B cell (primary cell): ENCODE data around the gene ATP10A.

ENCODE experiments used
- CTCF ChIP-seq: fragments of 200-600 bp; IDR thresholded peaks from one replicate; pipeline ENCODE4 v1.8.0; 2022; ENCODE audit warnings: antibody characterized with exemption, mild to moderate bottlenecking
- EZH2 ChIP-seq: IDR thresholded peaks from 2 replicates; pipeline ENCODE4 v1.6.1; 2012; ENCODE audit warnings: borderline replicate concordance, low read depth, mild to moderate bottlenecking, moderate library complexity, low read length; ENCODE audit not compliant: insufficient read depth, poor library complexity, severe bottlenecking

DNA sequence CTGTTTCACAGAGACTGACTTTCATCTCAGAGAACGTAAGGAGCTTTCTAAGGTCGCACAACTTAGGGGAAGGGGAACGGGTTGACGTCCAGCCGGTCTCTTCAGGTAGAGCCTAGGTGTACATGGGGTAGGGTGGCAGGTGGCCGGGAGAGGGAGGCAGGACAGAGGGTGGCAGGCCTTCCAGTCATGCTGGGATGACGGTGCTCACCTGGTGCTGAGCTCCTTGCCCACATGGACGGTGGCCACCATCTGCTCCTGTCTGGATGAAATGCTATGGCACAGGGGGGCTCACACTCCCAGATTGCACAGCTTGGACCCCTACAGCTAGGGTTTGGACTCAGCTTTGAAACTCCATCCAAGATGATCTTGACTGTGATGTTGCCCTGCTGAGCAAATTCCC, 144.5 kb downstream of the ATP10A start:
- no peak for TF ChIP-seq CTCF
- TF ChIP-seq EZH2 = no peak
